HG02870 (cell line): Measurements from ENCODE around the gene EXOC5.
"Not testable (repeated sequence)": the region's sequence is repeated elsewhere in the genome, so short reads cannot be mapped to it uniquely, and the experiment has no call there.

Experiments used
- ATAC-seq: cut with Tn5 transposase; IDR thresholded peaks from one replicate; pipeline ENCODE4 v1.9.1; 2021; ENCODE audit warnings: mild to moderate bottlenecking, moderate library complexity; ENCODE audit not compliant: unreplicated experiment

The EXOC5 gene

GRCh38 chr14:57258221-57258620, 10.5 kb downstream of the EXOC5 start:
- not testable (repeated sequence) for ATAC-seq

- ATAC-seq, result peak; percentile 93
These were observed 13.8 kb downstream of the EXOC5 start for GRCh38 chr14:57254884-57255283.

- no peak for ATAC-seq
These were observed 21.6 kb downstream of the EXOC5 start for GRCh38 chr14:57246933-57247657.

GRCh38 chr14:57245941-57246340, 22.8 kb downstream of the EXOC5 start:
- ATAC-seq, result no peak

- no peak for ATAC-seq
These were observed 24.6 kb downstream of the EXOC5 start for GRCh38 chr14:57244106-57244505.

- no peak for ATAC-seq
These were observed 25.4 kb downstream of the EXOC5 start for GRCh38 chr14:57243320-57243719.

- ATAC-seq, result not testable (repeated sequence)
These were observed 28.6 kb downstream of the EXOC5 start for GRCh38 chr14:57240115-57240514.

GRCh38 chr14:57232006-57232405, 36.7 kb downstream of the EXOC5 start:
- ATAC-seq, result no peak

GRCh38 chr14:57228320-57228719, 40.4 kb downstream of the EXOC5 start:
- ATAC-seq, result not testable (repeated sequence)

- no peak for ATAC-seq
These were observed 41.6 kb downstream of the EXOC5 start for GRCh38 chr14:57227083-57227482.

- ATAC-seq, result no peak
These were observed 46.8 kb downstream of the EXOC5 start for GRCh38 chr14:57221931-57222330.

- no peak for ATAC-seq
These were observed 55.8 kb downstream of the EXOC5 start for GRCh38 chr14:57212919-57213318.

GRCh38 chr14:57209561-57209960, 59.1 kb downstream of the EXOC5 start:
- no peak for ATAC-seq

- no peak for ATAC-seq
These were observed 62.8 kb downstream of the EXOC5 start for GRCh38 chr14:57205938-57206337.

GRCh38 chr14:57202672-57203071, 66.0 kb downstream of the EXOC5 start:
- ATAC-seq, result not testable (repeated sequence)

GRCh38 chr14:57199921-57200320, 68.8 kb downstream of the EXOC5 start:
- no peak for ATAC-seq

GRCh38 chr14:57189070-57189469, 79.6 kb downstream of the EXOC5 start:
- no peak for ATAC-seq

GRCh38 chr14:57182760-57183503, 85.8 kb downstream of the EXOC5 start:
- ATAC-seq, result no peak

- no peak for ATAC-seq
These were observed 89.4 kb downstream of the EXOC5 start for GRCh38 chr14:57179273-57179672.

- ATAC-seq, result no peak
These were observed 94.2 kb downstream of the EXOC5 start for GRCh38 chr14:57174466-57174865.

GRCh38 chr14:57171903-57172302, 96.8 kb downstream of the EXOC5 start:
- no peak for ATAC-seq

GRCh38 chr14:57171363-57171762, 97.3 kb downstream of the EXOC5 start:
- no peak for ATAC-seq
